Measurements from ENCODE around the gene EXOC3L2. TPM values are rescaled to one million over a fixed set of nuclear protein-coding genes. Genes with fewer than 3 reads are reported as not detected.
A peak's percentile ranks its signal among the peaks of the same experiment; 100 is the strongest.

Gene EXOC3L2
- total RNA-seq, 1 donor, result under 0.01 TPM

- peak within 1 kb of the TSS; percentile 91 for H3K4me3 ChIP-seq (ENCODE audit: low read depth, low read length)
- DNase-seq (ENCODE audit: low read depth), result peak; percentile 100
- TF ChIP-seq CTCF (IDR thresholded peaks at IDR 0.05; ENCODE audit: insufficient read depth, low read length), result peak; percentile 17
Measured at GRCh38 chr19:45178262-45179071, 66.7 kb downstream of the EXOC3L2 start, which contains the start of gene BLOC1S3. Gene BLOC1S3, plus strand, starts transcription at chr19:45178784. Its CDS starts 513 bp downstream, at chr19:45179297.

- TF ChIP-seq CTCF (IDR thresholded peaks at IDR 0.05; ENCODE audit: insufficient read depth, low read length), result no peak
- DNase-seq (ENCODE audit: low read depth), result peak; percentile 52
- H3K4me3 ChIP-seq (ENCODE audit: low read depth, low read length), result peak within 1 kb of the TSS; percentile 91
Measured at GRCh38 chr19:45177817-45178261, 67.4 kb downstream of the EXOC3L2 start, which contains the start of gene TRAPPC6A. Gene TRAPPC6A, minus strand, starts transcription at chr19:45178237. Its CDS starts 19 bp downstream, at chr19:45178218.

GRCh38 chr19:45175515-45176345 is 69.5 kb downstream of the EXOC3L2 start:
- DNase-seq (ENCODE audit: low read depth), result no peak
- H3K4me3 ChIP-seq (ENCODE audit: low read depth, low read length), result no peak overlapping the region
- TF ChIP-seq CTCF (IDR thresholded peaks at IDR 0.05; ENCODE audit: insufficient read depth, low read length), result no peak

- TF ChIP-seq CTCF (IDR thresholded peaks at IDR 0.05; ENCODE audit: insufficient read depth, low read length), result no peak
- no peak overlapping the region for H3K4me3 ChIP-seq (ENCODE audit: low read depth, low read length)
- DNase-seq (ENCODE audit: low read depth), result no peak
Measured at GRCh38 chr19:45173816-45174215, 71.4 kb downstream of the EXOC3L2 start.

GRCh38 chr19:45172611-45173208 is 72.5 kb downstream of the EXOC3L2 start:
- H3K4me3 ChIP-seq (ENCODE audit: low read depth, low read length), result no peak overlapping the region
- no peak for TF ChIP-seq CTCF (IDR thresholded peaks at IDR 0.05; ENCODE audit: insufficient read depth, low read length)
- no peak for DNase-seq (ENCODE audit: low read depth)

GRCh38 chr19:45172173-45172572 is 73.0 kb downstream of the EXOC3L2 start:
- no peak overlapping the region for H3K4me3 ChIP-seq (ENCODE audit: low read depth, low read length)
- TF ChIP-seq CTCF (IDR thresholded peaks at IDR 0.05; ENCODE audit: insufficient read depth, low read length), result no peak
- no peak for DNase-seq (ENCODE audit: low read depth)
